ENCODE measurements around the gene PRRX1.

PRRX1 gene

DNA sequence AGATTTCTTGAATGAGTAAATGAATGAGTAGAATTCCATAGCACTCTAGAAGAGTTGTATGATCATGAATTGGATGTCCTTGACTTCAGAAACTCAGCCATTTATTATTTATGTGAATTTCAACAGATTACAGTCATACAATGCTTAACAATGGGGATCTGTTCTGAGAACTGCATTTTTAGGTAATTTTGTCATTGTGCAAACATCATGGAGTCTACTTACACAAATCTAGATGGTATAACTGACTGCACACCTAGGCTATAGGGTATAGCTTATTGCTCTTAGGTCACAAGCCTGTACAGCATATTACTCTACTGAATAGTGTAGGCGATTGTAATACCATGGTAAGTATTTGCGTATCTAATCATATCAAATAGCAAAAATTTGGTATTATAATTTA lies 59.6 kb downstream of the PRRX1 start:
- no peak for DNase-seq

- no peak for DNase-seq
Observed at GRCh38 chr1:170725326-170725725, 61.4 kb downstream of the PRRX1 start.

DNA sequence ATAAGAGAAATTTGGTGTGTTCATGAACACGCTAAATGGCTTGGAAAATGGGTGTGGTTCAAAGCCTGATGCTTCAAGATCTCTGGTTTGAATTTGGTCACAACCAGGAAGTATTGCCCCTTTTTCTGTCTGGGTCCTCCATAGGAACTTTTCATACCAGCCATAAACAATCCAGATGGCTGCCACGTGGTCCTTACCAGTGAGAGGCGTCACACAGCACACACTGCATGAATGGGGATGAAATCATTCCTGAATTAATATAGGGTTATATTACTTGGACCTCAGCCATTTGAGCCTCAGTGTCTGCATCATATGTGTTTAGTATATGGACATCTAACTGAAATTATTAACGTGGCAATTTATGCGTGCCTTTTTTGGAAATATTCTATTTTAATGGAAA lies 64.0 kb downstream of the PRRX1 start:
- no peak for DNase-seq

DNA sequence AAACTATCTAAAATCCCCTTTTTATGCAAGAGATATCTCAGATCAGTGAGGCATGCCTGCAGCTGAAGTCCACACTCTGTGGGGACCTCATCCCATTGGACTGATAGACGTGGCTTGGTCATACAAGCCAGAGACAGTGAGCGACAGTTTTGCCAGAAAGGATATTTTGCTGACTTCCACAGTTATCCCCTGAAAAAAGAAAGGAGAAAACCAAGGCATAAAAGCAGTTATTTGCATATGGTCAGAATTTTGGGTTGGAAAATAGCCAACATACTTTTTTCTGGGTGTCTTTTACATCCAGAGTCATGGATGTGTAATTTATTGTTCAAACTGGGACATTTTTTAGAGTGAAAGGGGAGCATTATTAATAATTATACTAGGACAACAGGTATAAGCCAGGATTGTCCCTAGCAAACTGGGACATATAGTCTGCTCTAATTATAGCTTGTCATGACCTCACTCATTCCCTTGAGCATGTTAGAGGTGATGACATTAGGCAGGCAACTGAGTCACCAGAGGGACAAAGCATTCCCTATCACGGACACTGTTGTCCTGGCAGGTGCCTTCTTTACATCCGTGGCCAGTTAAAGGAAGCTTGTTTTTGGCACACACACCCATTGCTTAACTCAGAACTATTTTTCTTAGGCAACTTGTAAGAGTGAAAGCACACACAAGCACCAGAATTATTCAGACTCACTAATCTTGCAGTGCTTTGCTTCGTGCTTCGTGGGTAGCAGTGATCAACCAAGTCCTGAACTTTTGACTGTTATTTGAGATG lies 65.5 kb downstream of the PRRX1 start:
- DNase-seq = no peak

GRCh38 chr1:170730014-170730413 lies 66.1 kb downstream of the PRRX1 start:
- DNase-seq = no peak

- no peak for DNase-seq
Observed at GRCh38 chr1:170730438-170730837, 66.5 kb downstream of the PRRX1 start.

GRCh38 chr1:170731566-170732251 lies 67.8 kb downstream of the PRRX1 start:
- DNase-seq = no peak

- no peak for DNase-seq
Observed at GRCh38 chr1:170732252-170732588, 68.3 kb downstream of the PRRX1 start.

GRCh38 chr1:170734412-170735175 lies 70.7 kb downstream of the PRRX1 start:
- no peak for DNase-seq

DNA sequence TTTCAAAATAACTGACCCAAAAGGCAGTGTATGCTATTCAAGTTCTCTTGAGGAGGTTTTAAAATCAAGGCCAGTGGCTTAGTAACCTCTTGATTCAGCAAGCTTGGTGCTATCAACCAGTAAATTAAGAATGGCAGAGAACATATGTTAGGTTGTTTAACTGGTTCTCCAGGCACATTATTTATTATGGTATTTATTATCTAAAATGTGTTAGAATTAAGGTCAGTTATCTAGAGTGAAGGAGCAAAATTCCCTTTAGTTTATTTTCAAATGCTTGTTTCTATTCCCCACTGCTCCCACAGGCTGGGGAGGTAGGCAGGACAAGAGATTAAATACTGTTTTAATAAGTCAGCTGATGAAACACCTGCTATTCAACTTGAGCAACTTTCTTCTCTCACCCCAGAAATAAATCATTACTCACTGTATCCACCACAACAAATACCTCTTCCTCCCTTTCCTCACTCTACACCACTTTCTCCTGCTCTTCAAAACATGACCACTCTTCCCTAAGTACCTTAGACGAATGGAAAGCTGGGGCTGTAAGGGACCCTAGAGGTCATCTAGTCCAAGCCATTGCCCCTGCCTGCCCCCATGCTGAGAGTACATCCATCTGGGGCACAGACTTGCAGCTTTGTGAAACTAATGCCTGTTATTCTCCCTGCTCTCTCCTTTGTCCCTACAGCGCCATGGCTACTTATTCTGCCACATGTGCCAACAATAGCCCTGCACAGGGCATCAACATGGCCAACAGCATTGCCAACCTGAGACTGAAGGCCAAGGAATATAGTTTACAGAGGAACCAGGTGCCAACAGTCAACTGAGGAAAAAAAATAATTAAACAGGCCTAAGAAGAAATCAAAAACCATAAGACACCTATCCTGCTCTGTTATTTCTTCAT lies 71.7 kb downstream of the PRRX1 start:
- DNase-seq = no peak

GRCh38 chr1:170739803-170740202 lies 75.9 kb downstream of the PRRX1 start:
- DNase-seq = no peak

DNA sequence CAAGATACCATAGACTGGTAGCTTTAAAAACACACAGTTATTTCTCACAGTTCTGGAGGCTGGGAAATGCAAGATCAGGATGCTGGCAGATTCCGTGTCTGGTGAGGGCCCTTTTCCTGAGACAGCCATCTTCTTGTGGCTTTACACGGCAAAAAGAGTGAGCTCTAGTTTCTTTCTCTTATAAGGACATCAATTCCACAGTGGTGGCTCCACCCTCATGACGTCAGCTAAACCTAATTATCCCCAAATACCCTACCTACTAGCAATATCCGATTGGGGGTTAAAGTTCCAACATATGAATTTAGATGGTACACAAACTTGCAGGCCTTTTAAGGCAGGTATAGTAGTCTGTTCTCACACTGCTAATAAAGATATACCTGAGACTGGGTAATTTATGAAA lies 77.7 kb downstream of the PRRX1 start:
- DNase-seq = no peak

GRCh38 chr1:170742600-170742999 lies 78.7 kb downstream of the PRRX1 start:
- DNase-seq = no peak

- no peak for DNase-seq
Observed at GRCh38 chr1:170743083-170743482, 79.2 kb downstream of the PRRX1 start.

GRCh38 chr1:170749549-170749948 lies 85.6 kb downstream of the PRRX1 start:
- DNase-seq = no peak

DNA sequence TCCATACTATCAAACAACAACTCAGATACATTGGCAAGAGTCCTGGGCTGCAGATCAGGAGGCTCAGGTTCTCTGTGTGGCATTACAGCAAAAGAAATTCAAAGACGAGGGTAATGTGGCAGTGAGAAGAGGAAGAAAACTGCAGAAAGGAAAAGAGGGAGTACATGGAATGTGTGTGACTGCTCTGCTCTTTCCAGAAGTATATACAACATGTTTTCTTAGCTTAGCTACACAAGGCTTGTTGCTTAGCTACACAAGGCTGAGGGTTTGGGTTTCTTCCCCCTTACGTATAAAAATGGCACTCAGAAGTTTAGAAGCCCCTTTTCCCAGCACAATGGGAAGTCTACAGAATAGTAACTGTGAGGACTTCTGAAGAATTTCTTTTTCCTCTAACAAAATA lies 86.0 kb downstream of the PRRX1 start:
- no peak for DNase-seq

DNA sequence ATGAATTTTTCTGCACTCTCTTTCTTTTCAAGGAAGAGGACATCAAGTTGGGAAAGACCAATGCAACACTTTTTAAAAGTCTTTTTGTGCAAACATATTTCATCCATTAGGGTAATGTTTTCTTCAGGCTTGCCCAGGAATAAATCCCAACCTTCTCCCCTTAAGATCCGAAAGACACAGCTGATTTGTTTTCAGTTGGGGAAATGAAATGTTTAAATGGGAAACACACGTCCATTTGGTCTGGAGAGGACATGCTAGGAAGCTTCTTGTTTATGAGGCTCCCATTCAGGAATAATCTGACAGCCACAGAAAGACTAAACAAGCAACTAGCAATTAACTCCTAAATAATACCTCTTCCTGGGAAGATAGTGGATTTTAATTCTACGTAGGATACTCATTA lies 91.9 kb downstream of the PRRX1 start:
- no peak for DNase-seq

- DNase-seq = no peak
Observed at GRCh38 chr1:170758992-170759391, 95.1 kb downstream of the PRRX1 start.

DNA sequence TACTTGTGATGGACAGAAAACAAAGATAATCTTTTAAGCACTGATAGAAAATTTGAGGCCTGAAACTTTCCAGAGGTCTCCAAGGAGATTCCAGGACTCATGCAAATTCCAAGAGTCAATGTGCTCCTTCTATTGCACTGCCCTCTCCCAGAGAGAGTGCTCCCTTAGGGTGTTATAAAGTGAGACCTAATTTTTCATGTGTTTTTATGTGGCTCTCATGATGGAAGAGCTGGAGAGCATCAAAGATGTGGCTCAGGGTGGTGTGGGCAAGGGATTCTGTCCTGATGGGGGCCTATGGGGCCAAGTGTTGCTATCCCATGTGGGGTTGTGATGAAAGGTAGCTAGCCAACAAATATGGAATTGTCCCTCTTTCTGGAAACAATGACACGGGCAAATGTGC lies 101.3 kb downstream of the PRRX1 start:
- DNase-seq = no peak

- DNase-seq = no peak
Observed at GRCh38 chr1:170765712-170766330, 101.9 kb downstream of the PRRX1 start.

DNA sequence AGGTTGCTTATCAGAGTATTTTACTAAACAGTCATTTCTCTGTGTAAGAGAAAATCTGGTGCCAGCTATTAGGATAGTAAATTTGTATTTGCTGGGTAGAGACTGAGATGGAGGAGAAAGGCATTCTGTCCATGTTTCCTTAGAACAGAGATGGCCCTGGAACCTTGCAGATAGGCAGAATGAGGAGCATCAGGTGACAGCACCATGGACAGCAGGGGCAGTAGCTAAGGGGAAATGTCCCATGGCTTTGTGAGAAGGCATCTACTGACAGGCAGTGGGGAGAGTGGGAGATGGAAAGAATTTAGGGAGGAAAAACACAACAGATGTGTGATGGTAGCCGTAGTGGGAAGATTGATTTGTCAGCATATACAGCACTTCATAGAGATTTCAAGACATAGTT lies 105.0 kb downstream of the PRRX1 start:
- DNase-seq = no peak

- no peak for DNase-seq
Observed at GRCh38 chr1:170769691-170770090, 105.8 kb downstream of the PRRX1 start.

- no peak for DNase-seq
Observed at GRCh38 chr1:170770254-170770653, 106.3 kb downstream of the PRRX1 start.
